A549 (cell line): Measurements from ENCODE around the gene BCL6B. TPM values are rescaled to one million over a fixed set of nuclear protein-coding genes. Genes with fewer than 3 reads are reported as not detected.

Experiments
- ATAC-seq, 2 experiments: fragments of 200-7000 bp in 1 of 2; fragments of >200 bp in 1 of 2; cut with Nextera tagmentation in 1 of 2; cut with Tn5 transposase in 1 of 2; 3 replicates each; pipeline versions ENCODE4 v1.8.0 to v1.9.1; 2018 to 2020; ENCODE audit warnings: mild to moderate bottlenecking in 1 of 2, moderate library complexity in 1 of 2
- CTCF ChIA-PET: fragments of 300-600 bp; sonication (Branson Sonifier 250); formaldehyde crosslinking; extraction: SDS; loops from one replicate; lab custom pipeline; 2021; ENCODE audit warnings: antibody characterized with exemption, inconsistent platforms; lab: Yijun Ruan, JAX
- POLR2A ChIA-PET: fragments of 350-600 bp; formaldehyde crosslinking; extraction: SDS; loops from one replicate; lab custom pipeline; 2021; ENCODE audit warnings: antibody characterized with exemption, inconsistent platforms; lab: Yijun Ruan, JAX
- DNase-seq, 2 experiments: peaks; one replicate each; pipeline versions ENCODE4 v3.0.0 to v3.0.0-alpha.2; 2011 to 2016; ENCODE audit warnings: low read depth in 1 of 2, low spot score in 1 of 2
- FAIRE-seq: peaks from 2 replicates; lab custom pipeline; 2011; peaks lifted over from hg19 to GRCh38; lab: Jason Lieb, UNC
- H3K27ac ChIP-seq, 2 experiments: fragments of >200 bp; sonication (Bioruptor Twin); formaldehyde crosslinking; 3 replicates each; pipeline ENCODE4 v1.5.1; 2016 to 2017
- H3K4me1 ChIP-seq: fragments of >200 bp; sonication (Bioruptor Twin); formaldehyde crosslinking; 3 replicates; pipeline ENCODE4 v1.6.1; 2016
- H3K4me2 ChIP-seq: fragments of >200 bp; sonication (Bioruptor Twin); formaldehyde crosslinking; 3 replicates; pipeline ENCODE4 v1.6.1; 2016
- H3K4me3 ChIP-seq: fragments of >200 bp; sonication (Bioruptor Twin); formaldehyde crosslinking; 3 replicates; pipeline ENCODE4 v1.5.1; 2016
- H3K9me3 ChIP-seq: fragments of >200 bp; sonication (Bioruptor Twin); formaldehyde crosslinking; 3 replicates; pipeline ENCODE4 v1.6.1; 2016
- CBX2 ChIP-seq: fragments of 200-600 bp; sonication (generic); IDR thresholded peaks from 2 replicates; pipeline ENCODE4 v1.6.1; 2016; ENCODE audit warnings: low read depth, mild to moderate bottlenecking, borderline replicate concordance
- CEBPB ChIP-seq, 2 experiments: fragments of >200 bp in 1 of 2; sonication (Bioruptor Twin) in 1 of 2; formaldehyde crosslinking in 1 of 2; IDR thresholded peaks; 2 replicates each; pipeline ENCODE4 v1.6.1; 2012 to 2016
- CTCF ChIP-seq: fragments of >200 bp; sonication (Bioruptor Twin); formaldehyde crosslinking; IDR thresholded peaks from 3 replicates; pipeline ENCODE4 v1.5.1; 2016
- E2F6 ChIP-seq: IDR thresholded peaks from 2 replicates; pipeline ENCODE4 v1.6.1; 2012; ENCODE audit warnings: low read depth, borderline replicate concordance
- GATA3 ChIP-seq: IDR thresholded peaks from 2 replicates; pipeline ENCODE4 v1.6.1; 2012; ENCODE audit warnings: borderline replicate concordance
- HEYL ChIP-seq: fragments of 250-450 bp; sonication (Bioruptor Pico); IDR thresholded peaks from 2 replicates; pipeline ENCODE4 v1.8.0; 2021; ENCODE audit warnings: mild to moderate bottlenecking, moderate library complexity
- HOXB13 ChIP-seq: fragments of 250-450 bp; sonication (Bioruptor Pico); IDR thresholded peaks from 2 replicates; pipeline ENCODE4 v1.5.0; 2020; ENCODE audit warnings: low read depth, mild to moderate bottlenecking, moderate library complexity
- HOXB5 ChIP-seq: fragments of 250-450 bp; sonication (Bioruptor Pico); IDR thresholded peaks from 2 replicates; pipeline ENCODE4 v1.5.0; 2020; ENCODE audit warnings: mild to moderate bottlenecking, moderate library complexity
- JUN ChIP-seq, 2 experiments: fragments of >200 bp; sonication (Bioruptor Twin); formaldehyde crosslinking; IDR thresholded peaks; 2 replicates in 1 of 2; 3 replicates in 1 of 2; pipeline ENCODE4 v1.6.1; 2016 to 2017
- MAFK ChIP-seq: fragments of 450-650 bp; IDR thresholded peaks from 2 replicates; pipeline ENCODE4 v1.6.1; 2014; ENCODE audit not compliant: partially characterized antibody
- MAX ChIP-seq: IDR thresholded peaks from 2 replicates; pipeline ENCODE4 v1.6.1; 2012
- MAZ ChIP-seq: fragments of 150-350 bp; IDR thresholded peaks from 2 replicates; pipeline ENCODE4 v1.6.1; 2014; ENCODE audit warnings: antibody characterized with exemption, low read depth, low read length, borderline replicate concordance
- MYC ChIP-seq: IDR thresholded peaks from 2 replicates; pipeline ENCODE4 v1.6.1; 2012; ENCODE audit warnings: mild to moderate bottlenecking, inconsistent platforms, low read length, improper control_type of control experiment, borderline replicate concordance
- NFE2L2 ChIP-seq: fragments of 150-350 bp; conservative IDR thresholded peaks from 2 replicates; pipeline ENCODE4 v1.6.1; 2014; ENCODE audit warnings: low read length
- NR3C1 ChIP-seq: fragments of >200 bp; sonication (Bioruptor Twin); formaldehyde crosslinking; IDR thresholded peaks from 3 replicates; pipeline ENCODE4 v1.6.1; 2017
- PBX3 ChIP-seq: IDR thresholded peaks from 2 replicates; pipeline ENCODE4 v1.6.1; 2012
- POLR2A ChIP-seq: IDR thresholded peaks from 2 replicates; pipeline ENCODE4 v1.6.1; 2012; ENCODE audit warnings: mild to moderate bottlenecking, low read length
- RAD21 ChIP-seq, 2 experiments: fragments of >200 bp in 1 of 2; sonication (Bioruptor Twin) in 1 of 2; formaldehyde crosslinking in 1 of 2; IDR thresholded peaks in 1 of 2; conservative IDR thresholded peaks in 1 of 2; 2 replicates in 1 of 2; 3 replicates in 1 of 2; pipeline ENCODE4 v1.6.1; 2012 to 2018; ENCODE audit warnings: inconsistent platforms in 1 of 2
- RFX5 ChIP-seq: fragments of 450-650 bp; IDR thresholded peaks from 2 replicates; pipeline ENCODE4 v1.7.1; 2014; ENCODE audit warnings: antibody characterized with exemption, mild to moderate bottlenecking, moderate library complexity
- SMC3 ChIP-seq: fragments of >200 bp; sonication (Bioruptor Twin); formaldehyde crosslinking; IDR thresholded peaks from 3 replicates; pipeline ENCODE4 v1.6.1; 2018; ENCODE audit warnings: inconsistent platforms
- TFCP2L1 ChIP-seq: fragments of 250-450 bp; sonication (Bioruptor Pico); IDR thresholded peaks from 2 replicates; pipeline ENCODE4 v1.5.0; 2021; ENCODE audit warnings: mild to moderate bottlenecking
- USF2 ChIP-seq: fragments of 450-650 bp; IDR thresholded peaks from 2 replicates; pipeline ENCODE4 v1.6.1; 2014; ENCODE audit warnings: antibody characterized with exemption
- WGBS: methylation state at CpG from one replicate; pipeline ENCODE4 v1.1.6; 2017; ENCODE audit errors: missing lambda C conversion rate; 5-methylcytosine and 5-hydroxymethylcytosine counted together
- polyA plus RNA-seq, 4 experiments: library from polyadenylated mRNA; depleted of rRNA in 3 of 4; stranded (reverse); fragments of >200 nt; fragmentation: RNase III in 1 of 4; extraction: RNeasy Plus Mini Kit Qiagen cat#74134 plus additional on column Dnase treatment in 1 of 4; gene quantifications; 2 replicates in 3 of 4; 3 replicates in 1 of 4; pipeline ENCODE4 v1.2.3, GENCODE V29; 2011 to 2017

The BCL6B gene
- polyA plus RNA-seq, 2 of the 4 experiments (the other 2 are of a cell fraction), result 0.04 TPM; not detected in 1

- H3K9me3 ChIP-seq, result no peaks in the 10 kb centered on the region
- DNase-seq, result peak; percentile 78 to 95
- POLR2A ChIA-PET, result interaction anchor here (1.7 kb wide), 1 partner anchor 13 kb away, joined by 8 read pairs; the partner anchor contains the start of gene SLC16A13
- H3K4me3 ChIP-seq, result no peak overlapping the region
- 24% methylated on average over 52 of the region's 53 CpGs for WGBS
- FAIRE-seq, result peak; percentile 63
- ATAC-seq, result peak; percentile 60 to 83
- peak overlapping the region; percentile 59 for H3K4me2 ChIP-seq
- peaks cover 24% of the 10 kb centered on the region for H3K4me1 ChIP-seq
- H3K27ac ChIP-seq, result peak overlapping the region; percentile 42 to 71; a peak in 5 of 6 replicates
- CTCF ChIA-PET, result interaction anchor here (0.6 to 11.4 kb wide), 55 partner anchors 9 to 576 kb away, joined by 3 to 77 read pairs (median 4); partner anchors contain the start of genes C17orf100, MED31, RNASEK and SLC13A5
- TF ChIP-seq MAX, result peak; percentile 88
- peak; percentile 87 for TF ChIP-seq E2F6
- peak; percentile 91 for TF ChIP-seq CTCF
- peak in 1 of 2 experiments; percentile 50; a peak in 1 of 5 replicates for TF ChIP-seq JUN (IDR thresholded peaks at IDR 0.05)
- TF ChIP-seq TFCP2L1 (CRISPR knock-in tag), result peak; percentile 77; the same call in 1 of the 2 replicates
- TF ChIP-seq MAZ, result no peak
- peak; percentile 82 for TF ChIP-seq SMC3
- TF ChIP-seq RAD21 (conservative IDR thresholded peaks at IDR 0.05 in 1 of 2, IDR thresholded peaks at IDR 0.05 in 1 of 2), result peak; percentile 82 to 88
- TF ChIP-seq CEBPB (IDR thresholded peaks at IDR 0.05), result no peak
- no peak for TF ChIP-seq MAFK
- no peak for TF ChIP-seq NR3C1
- TF ChIP-seq RFX5, result no peak; the same call in 1 of the 2 replicates
- TF ChIP-seq HOXB13 (CRISPR knock-in tag), result no peak
- no peak for TF ChIP-seq HEYL
- TF ChIP-seq NFE2L2, result no peak
- TF ChIP-seq CBX2, result no peak
- no peak for TF ChIP-seq GATA3
- no peak for TF ChIP-seq HOXB5 (CRISPR knock-in tag)
- TF ChIP-seq MYC, result peak; percentile 62; the same call in 1 of the 2 replicates
Observed at GRCh38 chr17:7021993-7022778, 664 bp upstream of the BCL6B start.

- 0 out of 2 replicates have a peak, but pooled peaks have one; percentile 46 for TF ChIP-seq E2F6
- TF ChIP-seq USF2, result 0 out of 2 replicates have a peak, but pooled peaks have one; percentile 5
- peak; percentile 51 for TF ChIP-seq MAX
- peak; percentile 40 for TF ChIP-seq POLR2A
- TF ChIP-seq TFCP2L1 (CRISPR knock-in tag), result no peak
- no peak for TF ChIP-seq PBX3
- Histone ChIP-seq H3K9me3 (no peaks in the 10 kb centered on the region), H3K4me2 (peak overlapping the region; percentile 65), H3K4me3 (peak overlapping the region; percentile 9; the same call in 1 of the 3 replicates), H3K27ac (peak overlapping the region; percentile 40 to 70; a peak in 5 of 6 replicates), H3K4me1 (peaks cover 21% of the 10 kb centered on the region)
- ChIA-PET POLR2A (interaction anchor here (0.6 to 1.3 kb wide), 2 partner anchors 9 to 12 kb away, joined by 4 to 16 read pairs; partner anchors contain the start of gene SLC16A13), CTCF (interaction anchor here (0.6 to 11.4 kb wide), 17 partner anchors 8 to 577 kb away, joined by 3 to 77 read pairs (median 4); no protein-coding TSS in a partner anchor)
- DNase-seq, result peak; percentile 97 to 99
- FAIRE-seq, result peak; percentile 18
- WGBS, result 39% methylated on average over 51 of the region's 51 CpGs
- ATAC-seq, result peak; percentile 52 to 76
Observed at GRCh38 chr17:7023576-7024401, 939 bp downstream of the BCL6B start.
